ENCODE data around the gene TRAF5. TPM values are rescaled to one million over a fixed set of nuclear protein-coding genes. Genes with fewer than 3 reads are reported as not detected.
A peak's percentile ranks its signal among the peaks of the same experiment; 100 is the strongest.
"Not testable (repeated sequence)": the region's sequence is repeated elsewhere in the genome, so short reads cannot be mapped to it uniquely, and the experiment has no call there.

TRAF5 gene
- total RNA-seq, 1 donor from 2014 or later = 1.5 TPM

DNA sequence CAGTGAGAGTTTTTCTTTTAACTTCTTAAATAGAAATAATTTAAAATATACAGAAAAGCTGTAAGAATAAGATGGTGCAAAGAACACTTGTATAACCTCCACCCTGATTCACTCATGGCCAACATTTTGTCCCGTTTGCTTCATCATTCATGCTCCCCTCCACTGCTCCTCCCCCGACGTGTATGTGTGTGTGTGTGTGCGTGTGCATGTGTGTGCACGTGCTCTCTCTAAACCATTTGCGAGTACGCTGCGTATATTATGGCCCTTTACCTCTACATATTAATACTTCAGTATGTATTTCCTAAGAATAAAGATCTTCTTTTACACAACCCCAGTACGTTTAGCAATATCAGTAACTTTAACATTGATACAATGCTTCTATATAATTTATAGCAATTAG lies 43.0 kb downstream of the TRAF5 start:
- intact Hi-C loops (cut with DNase I) = no loop called here
- DNase-seq = no peak
- no peak for ATAC-seq (ENCODE audit: poor library complexity)

DNA sequence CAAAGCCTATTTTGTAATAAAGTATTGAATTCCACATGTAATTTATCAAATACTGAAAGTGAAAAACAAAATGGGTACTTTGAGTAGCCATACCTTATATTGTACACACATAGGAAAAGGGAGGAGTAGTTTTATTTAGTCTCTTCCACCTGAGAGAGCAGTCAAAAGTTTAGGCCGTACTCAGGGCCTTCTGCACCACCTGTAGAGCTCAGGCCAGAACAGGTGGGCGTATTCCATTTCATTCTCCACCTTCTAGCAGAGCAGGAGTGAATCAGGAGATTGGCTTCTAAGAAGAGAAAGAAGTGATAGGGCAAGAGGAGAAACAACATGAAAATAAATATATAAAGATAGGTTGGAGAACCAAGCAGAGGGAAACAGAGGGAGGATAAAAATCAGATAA lies 44.0 kb downstream of the TRAF5 start:
- no peak for DNase-seq
- no peak for ATAC-seq (ENCODE audit: poor library complexity)
- intact Hi-C loops (cut with DNase I) = no loop called here

DNA sequence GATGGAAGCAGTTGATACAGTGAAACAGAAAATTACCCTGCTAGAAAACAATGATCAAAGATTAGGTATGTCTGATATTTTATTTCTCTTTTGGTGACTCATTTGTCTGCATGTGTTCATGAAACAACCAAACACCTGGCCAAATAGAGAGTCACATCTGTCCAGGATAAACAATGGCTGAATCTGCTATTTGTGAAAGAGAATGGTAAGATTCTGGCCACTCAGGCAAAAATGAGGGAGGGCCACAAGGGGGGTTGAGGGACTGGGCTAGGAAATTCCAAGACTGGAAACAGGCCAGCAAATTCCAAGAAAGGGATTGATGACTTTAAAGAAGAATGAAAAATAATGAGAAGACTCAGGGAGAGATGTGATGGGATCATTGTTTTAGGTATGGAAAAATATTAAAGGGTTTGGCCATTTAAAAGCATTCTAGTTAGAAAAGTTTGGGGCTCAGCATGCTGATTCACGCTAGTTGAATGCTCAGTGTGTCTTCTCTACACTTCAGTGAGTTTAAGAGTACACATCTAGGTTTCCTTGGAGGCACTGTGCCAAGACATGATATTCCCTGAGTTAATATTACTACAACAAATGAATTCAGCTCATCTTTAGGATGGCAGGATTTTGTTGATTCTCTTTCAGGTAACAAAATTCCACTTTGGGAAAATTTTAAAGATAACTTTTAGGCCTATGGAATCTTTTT lies 44.9 kb downstream of the TRAF5 start:
- intact Hi-C loops (cut with DNase I) = no loop called here
- ATAC-seq (ENCODE audit: poor library complexity) (no peak), DNase-seq (no peak)

DNA sequence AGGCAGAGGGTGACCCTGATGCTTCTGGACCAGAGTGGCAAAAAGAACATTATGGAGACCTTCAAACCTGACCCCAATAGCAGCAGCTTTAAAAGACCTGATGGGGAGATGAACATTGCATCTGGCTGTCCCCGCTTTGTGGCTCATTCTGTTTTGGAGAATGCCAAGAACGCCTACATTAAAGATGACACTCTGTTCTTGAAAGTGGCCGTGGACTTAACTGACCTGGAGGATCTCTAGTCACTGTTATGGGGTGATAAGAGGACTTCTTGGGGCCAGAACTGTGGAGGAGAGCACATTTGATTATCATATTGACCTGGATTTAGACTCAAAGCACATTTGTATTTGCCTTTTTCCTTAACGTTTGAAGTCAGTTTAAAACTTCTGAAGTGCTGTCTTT lies 45.8 kb downstream of the TRAF5 start:
- no peak for ATAC-seq (ENCODE audit: poor library complexity)
- intact Hi-C loops (cut with DNase I) = no loop called here
- DNase-seq = no peak

DNA sequence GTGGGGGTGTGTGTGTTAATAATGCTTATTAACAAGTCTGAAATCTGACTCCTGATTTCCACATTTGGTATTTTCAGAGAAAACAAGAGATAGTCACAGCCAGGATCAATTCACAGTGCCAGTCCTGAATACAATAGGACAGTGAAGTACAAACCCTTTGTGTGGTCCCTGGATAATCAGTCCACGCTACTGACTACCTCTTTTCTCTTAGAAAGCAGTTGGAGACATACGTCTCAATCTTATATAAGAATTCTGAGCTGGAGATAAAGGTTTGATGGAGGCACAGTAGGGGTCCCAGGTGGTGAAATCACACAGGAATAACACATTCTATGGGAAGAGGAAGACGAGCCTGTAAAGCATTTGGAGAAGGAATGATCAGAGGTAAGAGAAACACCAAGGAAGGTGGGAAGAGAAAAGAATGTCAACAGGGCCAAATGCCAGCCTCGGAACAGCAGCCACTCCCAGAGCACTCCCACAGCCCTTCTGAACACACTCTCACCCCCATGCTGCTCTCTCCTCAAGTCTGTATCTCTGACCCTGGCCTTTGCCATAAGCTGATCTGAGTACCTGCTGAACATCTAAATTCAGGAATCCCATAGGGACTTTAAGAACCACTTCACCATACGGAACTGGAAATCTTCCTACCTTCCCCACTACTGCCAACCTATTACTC lies 48.6 kb downstream of the TRAF5 start:
- no peak for DNase-seq
- ATAC-seq (ENCODE audit: poor library complexity) = no peak
- intact Hi-C loops (cut with DNase I) = no loop called here

DNA sequence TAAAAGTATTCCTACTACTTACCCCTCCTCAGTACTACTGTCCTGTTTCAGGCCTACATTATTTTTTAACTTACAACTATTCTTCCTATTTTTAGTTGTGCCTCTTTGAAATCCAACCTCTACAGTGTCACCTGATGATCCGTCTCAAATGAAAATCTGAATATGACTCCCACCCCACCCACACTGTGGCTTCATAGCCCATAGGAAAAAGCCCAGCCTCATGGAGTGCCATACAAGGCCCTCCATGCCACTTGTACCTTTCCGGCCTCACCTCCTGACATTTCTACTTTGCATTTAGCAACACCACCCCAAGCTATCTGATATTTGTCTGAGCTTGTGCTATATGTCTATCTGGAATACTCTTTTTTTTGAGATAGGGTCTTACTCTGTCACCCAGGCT lies 49.3 kb downstream of the TRAF5 start:
- intact Hi-C loops (cut with DNase I) = no loop called here
- no peak for ATAC-seq (ENCODE audit: poor library complexity)
- no peak for DNase-seq

DNA sequence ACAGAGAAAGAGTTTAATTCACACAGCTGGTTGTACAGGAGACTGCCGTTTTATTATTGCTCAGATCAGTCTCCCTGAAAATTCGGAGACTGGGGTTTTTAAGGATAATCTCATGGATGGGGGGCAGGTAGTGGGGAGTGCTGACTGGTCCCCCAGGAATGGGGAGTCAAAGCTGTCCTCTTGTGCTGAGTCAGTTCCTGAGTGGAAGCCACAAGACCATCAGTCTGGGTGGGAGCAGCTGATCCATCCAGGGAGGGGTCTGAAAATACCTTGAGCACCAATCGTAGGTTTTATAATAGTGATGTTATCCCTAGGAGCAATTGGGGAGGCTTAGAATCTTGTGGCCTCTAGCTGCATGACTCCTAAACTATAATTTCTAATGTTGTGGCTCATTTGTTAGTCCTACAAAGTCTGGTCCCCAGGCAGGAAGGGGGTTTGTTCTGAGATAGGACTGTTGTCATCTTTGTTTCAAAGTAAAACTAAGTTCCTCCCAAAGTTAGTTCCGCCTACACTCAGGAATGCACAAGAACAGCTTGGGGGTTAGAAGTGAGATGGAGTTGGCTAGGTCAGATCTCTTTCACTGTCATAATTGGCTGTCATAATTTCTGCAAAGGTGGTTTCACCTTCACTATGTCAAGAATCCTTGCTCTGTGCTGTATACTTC lies 50.3 kb downstream of the TRAF5 start:
- ATAC-seq (ENCODE audit: poor library complexity) (no peak), DNase-seq (no peak)
- intact Hi-C loops (cut with DNase I) = no loop called here

DNA sequence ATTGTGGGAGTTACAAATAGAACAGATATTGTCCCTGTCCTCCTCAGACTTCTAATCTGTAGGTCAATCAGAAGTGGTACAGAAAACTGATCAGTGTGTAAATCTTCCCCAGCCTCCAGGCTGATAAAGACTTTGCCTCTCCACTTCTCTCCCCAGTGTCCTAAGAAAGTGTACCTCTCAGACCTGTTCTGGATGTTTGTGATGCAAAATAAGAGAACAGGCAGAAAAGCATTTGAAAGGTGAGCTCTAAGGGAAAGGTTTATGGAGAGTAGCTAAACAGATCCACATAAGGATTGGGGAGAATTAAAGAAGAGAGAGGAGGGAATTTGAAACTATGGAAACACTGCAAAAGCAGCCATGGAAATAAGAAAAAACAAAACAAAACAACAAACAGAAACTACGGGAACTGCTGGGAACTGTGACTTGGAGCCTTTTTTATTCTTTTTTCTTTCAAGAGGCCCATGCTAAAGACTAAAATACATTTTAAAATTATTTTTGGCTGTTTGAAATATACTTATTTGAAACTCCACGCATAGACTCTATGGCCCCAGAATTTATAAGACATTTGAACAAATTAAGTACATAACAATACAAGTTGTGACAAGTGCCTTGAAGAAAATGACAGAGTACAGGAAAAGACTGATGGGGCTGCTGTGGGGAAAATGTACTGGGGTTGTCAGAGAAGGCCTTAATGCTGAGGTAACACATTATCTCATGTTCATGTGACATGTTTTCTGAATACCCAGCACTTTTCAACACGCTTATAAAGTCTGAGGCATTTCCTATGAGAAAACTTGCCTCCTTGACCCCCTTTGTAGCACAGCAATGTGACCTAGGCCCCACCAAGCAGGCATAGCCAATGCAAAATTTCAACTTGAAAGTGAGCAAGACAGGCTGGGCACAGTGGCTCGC lies 51.2 kb downstream of the TRAF5 start:
- ATAC-seq (ENCODE audit: poor library complexity) (no peak), DNase-seq (no peak)
- intact Hi-C loops (cut with DNase I) = no loop called here

DNA sequence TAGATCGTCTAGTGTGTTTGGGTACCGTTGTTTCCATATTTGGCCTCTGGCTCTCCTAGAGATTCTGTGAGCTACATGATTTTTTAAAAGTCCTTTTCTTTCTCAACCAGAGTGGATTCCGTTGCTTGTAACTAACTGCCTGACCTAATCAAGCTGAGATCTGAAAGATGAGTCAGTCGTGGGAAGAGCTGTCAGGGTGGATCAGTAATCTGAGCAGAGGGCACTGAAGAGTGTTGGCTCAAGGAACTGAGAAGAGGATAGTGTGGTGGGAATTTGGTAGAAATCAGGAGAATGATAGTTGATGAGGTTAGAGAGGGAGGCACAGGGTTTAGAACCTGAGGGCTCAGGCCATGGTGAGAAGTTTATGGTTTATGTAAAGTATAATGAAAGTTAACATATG lies 52.2 kb downstream of the TRAF5 start:
- no peak for ATAC-seq (ENCODE audit: poor library complexity)
- intact Hi-C loops (cut with DNase I) = no loop called here

DNA sequence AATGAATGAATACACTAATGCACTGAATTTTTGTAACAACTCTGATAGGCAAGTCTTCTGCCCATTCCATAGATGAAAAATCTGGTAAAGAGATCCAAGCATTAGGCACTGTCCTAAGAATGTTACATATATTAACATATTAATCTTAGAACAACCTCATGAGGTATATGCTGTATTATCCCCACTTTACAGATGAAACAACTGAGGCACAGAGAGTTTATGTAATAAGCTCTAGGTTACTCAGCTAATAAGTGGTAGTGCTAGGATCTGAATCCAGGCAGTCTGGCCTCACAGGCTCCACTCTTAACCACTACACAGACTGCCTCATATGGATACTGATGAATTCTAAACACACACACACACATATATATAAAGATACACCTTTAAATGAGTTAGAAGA lies 52.8 kb downstream of the TRAF5 start:
- no peak for DNase-seq
- intact Hi-C loops (cut with DNase I) = no loop called here
- no peak for ATAC-seq (ENCODE audit: poor library complexity)

More for the DNA sequence above, 52.2 kb downstream of the TRAF5 start:
- DNase-seq = no peak

DNA sequence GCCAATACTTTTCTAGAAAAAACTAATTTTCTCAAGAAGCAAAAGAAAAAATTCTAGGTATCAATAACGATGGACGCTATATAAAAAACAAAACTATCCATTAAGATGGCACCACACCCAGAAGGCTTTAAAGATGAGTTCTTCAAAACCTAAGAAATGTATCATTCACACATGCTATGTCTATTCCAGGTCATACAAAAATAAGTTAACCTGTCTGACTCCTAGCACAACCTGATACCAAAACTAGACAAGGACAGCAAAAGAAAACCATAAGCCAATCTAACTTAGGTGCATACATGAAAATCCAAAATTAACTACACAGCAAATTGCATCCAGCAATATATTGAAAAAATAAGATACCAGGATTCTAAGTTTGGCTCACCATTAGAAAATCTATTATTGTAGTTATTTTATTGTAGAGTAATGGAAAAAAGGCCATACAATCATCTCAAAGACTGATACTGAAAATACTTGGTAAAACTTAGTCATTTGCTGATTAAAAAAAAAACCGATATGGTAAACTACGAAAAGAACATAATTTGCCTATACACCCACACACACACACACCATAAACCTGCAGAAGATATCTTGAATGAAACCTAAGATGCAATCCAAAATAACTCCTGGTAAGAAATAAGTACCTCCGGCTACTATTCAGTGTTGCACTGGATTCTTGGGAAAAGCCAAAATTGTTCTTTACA lies 55.0 kb downstream of the TRAF5 start:
- intact Hi-C loops (cut with DNase I) = no loop called here
- ATAC-seq (ENCODE audit: poor library complexity) (no peak), DNase-seq (no peak)

DNA sequence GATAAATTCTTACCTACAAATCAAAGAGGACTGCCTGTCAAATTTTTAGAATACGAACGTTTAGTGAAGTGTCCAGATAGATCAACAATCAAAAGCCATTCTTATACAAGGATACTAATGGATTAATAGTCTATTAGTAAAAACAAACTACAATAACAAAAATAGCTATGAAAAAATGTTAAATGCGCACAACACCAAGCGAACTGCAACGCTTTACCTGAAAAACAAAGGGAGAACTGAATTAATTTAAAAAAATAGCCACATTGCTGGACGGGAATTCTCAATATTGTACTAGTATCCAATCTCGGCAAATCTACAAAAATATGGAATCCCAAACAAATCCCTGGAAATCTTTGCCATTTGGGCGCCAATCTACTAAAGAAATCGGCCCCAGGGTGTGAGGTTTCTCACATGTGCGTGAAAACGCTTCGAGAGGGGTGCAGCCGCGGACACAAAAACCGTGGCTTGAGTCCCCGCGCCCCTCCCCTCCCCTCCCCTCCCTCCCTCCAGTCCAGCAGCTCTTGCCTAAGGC lies 55.6 kb downstream of the TRAF5 start:
- no peak for ATAC-seq (ENCODE audit: poor library complexity)
- intact Hi-C loops (cut with DNase I) = no loop called here
- no peak for DNase-seq

DNA sequence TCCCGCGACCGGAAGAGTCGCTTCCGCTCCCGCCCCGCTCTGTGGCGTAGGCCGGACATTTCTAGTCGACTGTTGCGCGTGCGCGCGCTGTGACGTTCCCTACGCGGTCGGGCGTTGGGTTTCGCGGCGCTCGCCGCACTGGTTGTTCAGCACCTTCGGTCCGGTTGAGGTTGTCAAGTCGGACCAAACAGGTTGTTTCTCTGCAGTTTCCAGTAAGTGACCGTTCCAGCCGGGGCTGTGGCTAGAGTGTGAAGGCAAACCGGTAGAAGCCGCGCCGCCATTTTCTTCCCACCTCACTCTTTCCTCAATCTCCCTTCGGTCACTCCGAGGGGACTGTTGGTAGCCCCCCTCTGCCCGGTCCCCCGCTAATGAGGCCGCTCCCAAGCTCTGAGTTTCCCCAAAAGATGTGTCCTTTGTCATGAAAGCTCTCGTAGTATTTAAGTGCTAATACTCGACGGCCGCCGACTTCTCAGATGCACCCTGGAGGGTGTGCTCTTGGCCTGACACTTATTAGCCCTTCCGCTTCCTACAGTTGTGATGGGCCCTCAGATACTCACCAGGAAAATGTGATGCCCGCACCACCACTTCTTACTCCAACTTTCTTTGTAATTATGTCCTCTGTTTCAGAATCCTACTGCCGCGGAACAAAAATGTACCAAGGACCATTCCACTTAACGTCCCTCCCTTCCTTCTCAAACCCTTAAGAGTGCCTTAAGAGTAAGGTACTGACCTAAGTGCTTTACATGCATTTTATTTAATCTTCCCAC lies 56.3 kb downstream of the TRAF5 start:
- intact Hi-C loops (cut with DNase I) = no loop called here
- ATAC-seq (ENCODE audit: poor library complexity) (peak; percentile 100), DNase-seq (peak; percentile 98)

DNA sequence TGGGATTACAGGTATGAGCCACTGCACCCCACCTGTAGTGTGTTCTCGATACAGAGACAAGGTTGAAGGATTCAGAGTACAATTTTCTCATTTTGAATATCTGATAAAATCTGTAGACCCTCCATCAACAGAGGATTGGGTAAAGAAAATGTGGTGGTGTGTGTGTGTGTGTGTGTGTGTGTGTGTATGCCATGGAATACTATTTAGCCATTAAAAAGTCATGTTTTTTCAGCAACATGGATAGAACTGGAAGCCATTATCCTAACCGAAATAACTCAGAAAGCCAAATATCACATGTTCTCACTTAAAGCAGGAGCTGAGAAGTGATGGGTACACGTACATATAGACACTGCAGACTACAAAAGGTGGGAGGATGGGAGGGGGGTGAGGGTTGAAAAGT lies 57.9 kb downstream of the TRAF5 start:
- intact Hi-C loops (cut with DNase I) = no loop called here
- DNase-seq = no peak
- no peak for ATAC-seq (ENCODE audit: poor library complexity)

DNA sequence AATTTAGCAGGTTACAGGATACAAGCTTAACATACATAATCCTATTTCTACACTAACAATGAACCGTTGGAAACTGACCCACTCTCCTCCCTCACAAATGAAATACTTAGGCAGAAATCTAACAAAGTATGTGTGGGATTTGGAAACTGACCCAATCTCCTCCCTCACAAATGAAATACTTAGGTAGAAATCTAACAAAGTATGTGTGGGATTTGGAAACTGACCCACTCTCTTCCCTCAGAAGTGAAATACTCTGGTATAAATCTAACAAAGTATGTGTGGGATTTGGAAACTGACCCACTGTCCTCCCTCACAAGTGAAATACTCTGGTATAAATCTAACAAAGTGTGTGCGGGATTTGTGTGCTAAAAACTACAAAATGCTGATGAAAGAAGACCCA lies 60.3 kb downstream of the TRAF5 start:
- intact Hi-C loops (cut with DNase I) = no loop called here
- DNase-seq = no peak

DNA sequence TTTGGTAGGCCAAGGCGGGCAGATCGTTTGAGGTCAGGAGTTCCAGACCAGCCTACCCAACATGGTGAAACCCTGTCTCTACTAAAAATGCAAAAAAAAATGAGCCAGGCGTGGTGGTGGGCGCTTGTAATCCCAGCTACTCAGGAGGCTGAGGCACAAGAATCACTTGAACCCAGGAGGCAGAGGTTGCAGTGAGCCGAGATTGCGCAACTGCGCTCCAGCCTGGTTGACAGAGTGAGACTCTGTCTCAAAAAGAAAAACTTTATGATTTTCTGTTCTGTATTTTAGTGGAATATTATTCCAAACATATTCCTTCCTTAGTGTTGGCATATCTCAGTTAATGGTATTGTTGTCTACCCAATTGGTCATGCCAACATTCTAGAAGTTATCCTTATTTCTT lies 64.2 kb downstream of the TRAF5 start:
- intact Hi-C loops (cut with DNase I); ATAC-seq (ENCODE audit: poor library complexity); DNase-seq: not testable (repeated sequence)

More for the DNA sequence above, 60.3 kb downstream of the TRAF5 start:
- no peak for ATAC-seq (ENCODE audit: poor library complexity)

DNA sequence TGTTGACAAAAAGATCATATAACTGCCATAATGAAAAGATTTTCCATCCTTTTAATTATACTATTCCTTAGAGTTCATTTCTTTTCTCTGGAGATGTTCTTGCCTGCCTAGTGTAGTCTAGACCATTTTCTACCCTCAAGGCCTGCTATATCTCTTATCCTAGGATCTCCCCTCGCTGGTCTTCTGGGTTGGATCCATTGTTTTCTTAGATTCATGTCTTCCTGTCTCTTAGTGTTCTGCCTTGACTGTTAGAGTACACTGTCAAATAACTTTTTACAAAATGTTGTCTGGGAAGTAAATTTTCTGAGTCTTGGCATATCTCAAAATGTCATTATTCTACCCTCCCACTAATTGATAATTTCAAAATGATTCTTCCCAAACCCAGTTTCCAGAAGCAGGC lies 66.6 kb downstream of the TRAF5 start:
- intact Hi-C loops (cut with DNase I) = no loop called here
- DNase-seq (no peak), ATAC-seq (ENCODE audit: poor library complexity) (no peak)

All from Right ventricle myocardium superior (tissue), 1 donor.